ENCODE measurements around the gene CCDC3.

CCDC3 gene

GRCh38 chr10:12887780-12888179 lies 113.7 kb downstream of the CCDC3 start:
- DNase-seq (ENCODE audit: extremely low read depth, insufficient read length): no peak
- H3K36me3 ChIP-seq (ENCODE audit: control insufficient read depth, insufficient read depth, low read length): no peaks in the 10 kb centered on the region
- no peaks in the 10 kb centered on the region for H3K27me3 ChIP-seq (replicated peaks; ENCODE audit: control insufficient read depth, insufficient read depth, low read length)
- no peak overlapping the region for H3K4me3 ChIP-seq (replicated peaks; ENCODE audit: low read depth, low read length)
- no peak for TF ChIP-seq CTCF (IDR thresholded peaks at IDR 0.05; ENCODE audit: insufficient read depth, low read length, poor library complexity, severe bottlenecking)

- H3K4me3 ChIP-seq (replicated peaks; ENCODE audit: low read depth, low read length): no peak overlapping the region
- no peak for DNase-seq (ENCODE audit: extremely low read depth, insufficient read length)
- TF ChIP-seq CTCF (IDR thresholded peaks at IDR 0.05; ENCODE audit: insufficient read depth, low read length, poor library complexity, severe bottlenecking): no peak
- no peaks in the 10 kb centered on the region; the same call in 1 of the 2 replicates for H3K27me3 ChIP-seq (replicated peaks; ENCODE audit: control insufficient read depth, insufficient read depth, low read length)
- H3K36me3 ChIP-seq (ENCODE audit: control insufficient read depth, insufficient read depth, low read length): no peaks in the 10 kb centered on the region
Observed at GRCh38 chr10:12884851-12885250, 116.7 kb downstream of the CCDC3 start.

GRCh38 chr10:12880423-12880822 lies 121.1 kb downstream of the CCDC3 start:
- Histone ChIP-seq H3K4me3 (replicated peaks; ENCODE audit: low read depth, low read length) (no peak overlapping the region), H3K36me3 (ENCODE audit: control insufficient read depth, insufficient read depth, low read length) (no peaks in the 10 kb centered on the region), H3K27me3 (replicated peaks; ENCODE audit: control insufficient read depth, insufficient read depth, low read length) (no peaks in the 10 kb centered on the region; the same call in none of the 2 replicates)
- DNase-seq (ENCODE audit: extremely low read depth, insufficient read length): no peak
- no peak for TF ChIP-seq CTCF (IDR thresholded peaks at IDR 0.05; ENCODE audit: insufficient read depth, low read length, poor library complexity, severe bottlenecking)

DNA sequence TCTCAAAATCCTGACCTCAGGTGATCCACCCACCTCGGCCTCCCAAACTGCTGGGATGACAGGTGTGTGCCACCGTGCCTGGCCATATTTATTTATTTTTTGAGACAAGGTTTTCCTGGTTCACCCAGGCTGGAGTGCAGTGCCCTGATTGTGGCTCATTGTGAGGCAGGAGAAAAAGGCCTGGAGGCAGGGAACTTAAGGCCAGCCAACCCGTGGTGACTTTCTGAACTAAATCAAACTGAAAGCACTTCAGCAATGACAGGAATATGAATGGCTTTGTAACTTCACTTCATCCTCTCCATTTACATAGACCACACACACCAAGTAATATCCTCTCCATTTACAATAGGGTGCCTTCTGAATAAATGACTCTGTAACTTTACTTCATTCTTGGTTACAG lies 124.4 kb downstream of the CCDC3 start:
- no peaks in the 10 kb centered on the region; the same call in none of the 2 replicates for H3K27me3 ChIP-seq (replicated peaks; ENCODE audit: control insufficient read depth, insufficient read depth, low read length)
- H3K36me3 ChIP-seq (ENCODE audit: control insufficient read depth, insufficient read depth, low read length): no peaks in the 10 kb centered on the region
- no peak for DNase-seq (ENCODE audit: extremely low read depth, insufficient read length)
- no peak for TF ChIP-seq CTCF (IDR thresholded peaks at IDR 0.05; ENCODE audit: insufficient read depth, low read length, poor library complexity, severe bottlenecking)
- H3K4me3 ChIP-seq (replicated peaks; ENCODE audit: low read depth, low read length): no peak overlapping the region

GRCh38 chr10:12876266-12876665 lies 125.2 kb downstream of the CCDC3 start:
- DNase-seq (ENCODE audit: extremely low read depth, insufficient read length): no peak
- no peaks in the 10 kb centered on the region for H3K36me3 ChIP-seq (ENCODE audit: control insufficient read depth, insufficient read depth, low read length)
- no peaks in the 10 kb centered on the region; the same call in none of the 2 replicates for H3K27me3 ChIP-seq (replicated peaks; ENCODE audit: control insufficient read depth, insufficient read depth, low read length)
- no peak for TF ChIP-seq CTCF (IDR thresholded peaks at IDR 0.05; ENCODE audit: insufficient read depth, low read length, poor library complexity, severe bottlenecking)
- H3K4me3 ChIP-seq (replicated peaks; ENCODE audit: low read depth, low read length): no peak overlapping the region

GRCh38 chr10:12875100-12875499 lies 126.4 kb downstream of the CCDC3 start:
- no peak overlapping the region for H3K4me3 ChIP-seq (replicated peaks; ENCODE audit: low read depth, low read length)
- H3K27me3 ChIP-seq (replicated peaks; ENCODE audit: control insufficient read depth, insufficient read depth, low read length): no peaks in the 10 kb centered on the region; the same call in 1 of the 2 replicates
- H3K36me3 ChIP-seq (ENCODE audit: control insufficient read depth, insufficient read depth, low read length): no peaks in the 10 kb centered on the region
- no peak for DNase-seq (ENCODE audit: extremely low read depth, insufficient read length)
- no peak for TF ChIP-seq CTCF (IDR thresholded peaks at IDR 0.05; ENCODE audit: insufficient read depth, low read length, poor library complexity, severe bottlenecking)
